Measurements from ENCODE around the gene OXGR1.

Gene OXGR1

GRCh38 chr13:97012251-97013048, 18.2 kb upstream of the OXGR1 start:
- TF ChIP-seq CTCF (IDR thresholded peaks at IDR 0.05), result no peak

- TF ChIP-seq CTCF (IDR thresholded peaks at IDR 0.05), result no peak
Measured at GRCh38 chr13:97011446-97012131, 17.3 kb upstream of the OXGR1 start.

- TF ChIP-seq CTCF (IDR thresholded peaks at IDR 0.05), result no peak
Measured at GRCh38 chr13:97008643-97009042, 14.4 kb upstream of the OXGR1 start.

GRCh38 chr13:97005625-97006262, 11.5 kb upstream of the OXGR1 start:
- TF ChIP-seq CTCF (IDR thresholded peaks at IDR 0.05), result no peak

- TF ChIP-seq CTCF (IDR thresholded peaks at IDR 0.05), result no peak
Measured at GRCh38 chr13:97004886-97005285, 10.6 kb upstream of the OXGR1 start.

GRCh38 chr13:97004096-97004876, 10.0 kb upstream of the OXGR1 start:
- TF ChIP-seq CTCF (IDR thresholded peaks at IDR 0.05), result no peak

GRCh38 chr13:97003071-97003470, 8.8 kb upstream of the OXGR1 start:
- TF ChIP-seq CTCF (IDR thresholded peaks at IDR 0.05), result no peak

Data from LNCAP (cell line).